Ishikawa (cell line): ENCODE data around the gene TGM4.

Experiments
- CREB1 ChIP-seq: IDR thresholded peaks from 2 replicates; pipeline ENCODE4 v1.6.1; 2012; ENCODE audit warnings: low read depth
- EP300 ChIP-seq: IDR thresholded peaks from 2 replicates; pipeline ENCODE4 v1.6.1; 2012; ENCODE audit warnings: borderline replicate concordance
- MAX ChIP-seq: IDR thresholded peaks from 2 replicates; pipeline ENCODE4 v1.6.1; 2012
- TAF1 ChIP-seq: IDR thresholded peaks from 2 replicates; pipeline ENCODE4 v1.6.1; 2012; ENCODE audit warnings: low read depth, mild to moderate bottlenecking
- YY1 ChIP-seq: IDR thresholded peaks from 2 replicates; pipeline ENCODE4 v1.6.1; 2012; ENCODE audit warnings: low read depth
- ZBTB7A ChIP-seq: IDR thresholded peaks from 2 replicates; pipeline ENCODE4 v1.6.1; 2012; ENCODE audit warnings: low read depth

- TF ChIP-seq ZBTB7A: no peak
- TF ChIP-seq MAX: no peak
- no peak for TF ChIP-seq CREB1
- TF ChIP-seq TAF1: no peak
- no peak for TF ChIP-seq EP300
- TF ChIP-seq YY1: no peak
Measured at GRCh38 chr3:44918581-44918980, 44.2 kb downstream of the TGM4 start.
